GM21737 (cell line): ENCODE data around the gene SPHK2.
A peak's percentile ranks its signal among the peaks of the same experiment; 100 is the strongest.
"Not testable (repeated sequence)": the region's sequence is repeated elsewhere in the genome, so short reads cannot be mapped to it uniquely, and the experiment has no call there.

ENCODE experiments used
- ATAC-seq: cut with Tn5 transposase; IDR thresholded peaks from one replicate; pipeline ENCODE4 v1.9.1; 2021; ENCODE audit warnings: mild to moderate bottlenecking, moderate library complexity; ENCODE audit not compliant: unreplicated experiment

Gene SPHK2

GRCh38 chr19:48618916-48619691 is at the start of gene SPHK2, which contains the start of gene RPL18:
Gene SPHK2, plus strand, starts transcription at chr19:48619506. Its CDS starts 1,009 bp downstream, at chr19:48620515.
Gene RPL18, minus strand, starts transcription at chr19:48619178. Its CDS starts 35 bp downstream, at chr19:48619143.
- ATAC-seq, result peak; percentile 74

DNA sequence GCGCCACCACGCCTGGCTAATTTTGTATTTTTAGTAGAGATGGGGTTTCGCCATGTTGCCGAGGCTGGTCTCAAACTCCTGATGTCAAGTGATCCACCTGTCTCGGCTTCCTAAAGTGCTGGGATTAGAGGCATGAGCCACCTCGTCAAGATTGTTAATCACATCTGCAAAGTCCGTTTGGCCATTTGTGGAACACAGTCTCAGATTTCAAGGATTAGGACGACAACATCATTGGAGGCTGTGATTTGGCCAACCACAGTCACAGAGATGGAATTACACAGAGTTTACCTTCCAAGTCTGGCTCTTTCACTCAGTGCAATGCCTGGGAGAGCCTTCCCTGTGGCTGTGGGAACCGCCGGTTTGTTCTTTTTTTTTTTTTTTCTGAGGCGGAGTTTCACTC is 49.5 kb upstream of the SPHK2 start:
- no peak for ATAC-seq

DNA sequence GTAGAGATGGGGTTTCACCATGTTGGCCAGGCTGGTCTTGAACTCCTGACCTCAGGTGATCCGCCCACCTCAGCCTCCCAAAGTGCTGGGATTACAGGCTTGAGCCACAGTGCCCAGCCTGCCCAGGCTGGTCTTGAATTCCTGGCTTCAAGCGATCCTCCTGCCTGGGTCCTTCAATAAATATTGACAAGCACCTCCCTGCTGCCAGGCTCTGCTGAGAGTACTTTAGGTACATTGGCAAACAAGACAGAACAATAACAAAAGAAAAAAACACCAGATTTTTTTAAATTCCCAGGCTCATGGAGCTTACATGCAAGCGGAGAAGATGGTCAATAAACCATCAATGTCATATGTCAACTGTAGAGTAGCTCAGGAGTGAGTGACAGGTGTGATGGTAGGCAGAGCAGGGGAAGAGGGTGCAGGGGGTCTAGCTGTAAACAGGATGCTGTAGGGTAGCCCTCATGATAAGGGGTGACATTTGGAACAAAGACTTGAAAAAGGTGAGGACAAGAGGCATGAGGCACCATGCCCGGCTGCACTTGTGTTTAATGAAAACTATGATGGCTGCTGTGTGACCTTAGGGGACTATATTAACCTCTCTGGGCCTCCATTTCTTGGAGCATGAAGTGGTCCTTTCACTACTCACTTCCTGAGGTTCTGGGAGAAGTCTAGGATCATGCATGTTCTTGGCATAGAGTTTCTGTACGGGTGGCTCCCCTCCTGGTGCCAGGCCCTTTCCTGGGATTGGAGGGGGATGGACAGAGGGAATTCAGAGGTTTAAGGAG is 47.7 kb upstream of the SPHK2 start:
- ATAC-seq, result no peak

- no peak for ATAC-seq
Measured at GRCh38 chr19:48573163-48573505, 46.2 kb upstream of the SPHK2 start.

DNA sequence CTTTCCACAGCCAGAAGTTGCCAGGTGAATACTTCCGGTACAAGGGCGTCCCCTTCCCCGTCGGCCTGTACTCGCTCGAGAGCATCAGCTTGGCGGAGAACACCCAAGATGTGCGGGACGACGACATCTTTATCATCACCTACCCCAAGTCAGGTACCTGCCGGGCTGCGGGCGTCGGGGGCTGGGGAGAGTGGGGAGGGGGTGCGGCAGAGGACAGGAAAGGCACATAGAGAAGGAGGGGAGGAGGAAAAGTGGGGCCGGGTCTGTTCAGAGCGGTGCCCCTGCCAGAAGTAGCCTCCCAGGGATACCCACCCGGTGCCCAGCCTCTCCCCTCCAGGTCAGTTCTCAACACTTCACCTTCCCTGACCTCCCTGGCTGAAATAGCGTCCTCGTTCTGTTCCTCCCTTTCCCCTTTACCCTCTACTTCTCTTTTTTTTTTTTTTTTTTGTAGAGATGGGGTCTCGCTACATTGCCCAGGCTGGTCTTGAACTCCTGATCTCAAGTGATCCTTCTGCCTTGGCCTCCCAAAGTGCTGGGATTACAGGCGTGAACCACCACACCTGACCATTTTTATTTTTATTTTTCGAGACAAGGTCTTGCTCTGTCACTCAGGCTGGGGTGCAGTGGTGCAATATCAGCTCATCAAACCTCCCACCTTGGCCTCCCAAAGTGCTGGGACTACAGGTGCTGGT is 43.2 kb upstream of the SPHK2 start:
- ATAC-seq, result no peak

DNA sequence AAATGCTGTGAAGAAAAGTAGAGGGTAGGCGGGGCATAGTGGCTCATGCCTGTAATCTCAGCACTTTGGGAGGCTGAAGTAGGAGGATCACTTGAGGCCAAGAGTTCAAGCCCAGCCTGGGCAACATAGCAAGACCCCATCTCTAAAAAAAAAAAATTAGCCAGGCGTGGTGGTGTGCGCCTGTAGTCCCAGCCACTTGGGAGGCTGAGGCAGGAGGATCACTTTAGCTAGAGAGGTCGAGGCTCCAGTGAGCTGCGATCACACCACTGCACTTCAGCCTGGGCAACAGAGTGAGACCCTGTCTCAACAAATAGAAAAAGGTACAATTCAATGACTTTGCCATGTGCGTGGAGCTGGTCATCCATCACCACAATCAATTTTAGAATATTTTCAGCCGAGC is 41.4 kb upstream of the SPHK2 start:
- ATAC-seq, result not testable (repeated sequence)

- ATAC-seq, result no peak
Measured at GRCh38 chr19:48578891-48579290, 40.4 kb upstream of the SPHK2 start.

- no peak for ATAC-seq
Measured at GRCh38 chr19:48582168-48582567, 37.1 kb upstream of the SPHK2 start.

- ATAC-seq, result no peak
Measured at GRCh38 chr19:48587387-48587786, 31.9 kb upstream of the SPHK2 start.

GRCh38 chr19:48588670-48589401 is 30.5 kb upstream of the SPHK2 start:
- no peak for ATAC-seq

- ATAC-seq, result no peak
Measured at GRCh38 chr19:48591021-48591420, 28.3 kb upstream of the SPHK2 start.

DNA sequence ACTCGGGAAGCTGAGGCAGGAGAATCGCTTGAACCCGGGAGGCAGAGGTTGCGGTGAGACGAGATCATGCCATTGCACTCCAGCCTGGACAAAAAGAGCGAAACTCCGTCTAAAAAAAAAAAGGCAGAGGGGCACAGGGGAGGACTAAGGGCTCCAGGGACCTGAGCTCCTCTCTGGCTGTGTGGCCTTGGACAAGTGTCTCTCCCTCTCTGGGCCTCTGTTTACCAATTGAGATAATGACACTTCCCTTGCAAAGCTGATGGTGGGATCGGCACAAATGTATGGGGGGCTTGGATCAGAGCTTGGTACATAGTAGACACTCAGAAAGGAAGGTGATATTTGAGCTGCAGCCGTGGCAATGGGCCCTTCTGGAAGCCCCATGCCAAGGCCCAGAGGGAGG is 24.1 kb upstream of the SPHK2 start:
- no peak for ATAC-seq

DNA sequence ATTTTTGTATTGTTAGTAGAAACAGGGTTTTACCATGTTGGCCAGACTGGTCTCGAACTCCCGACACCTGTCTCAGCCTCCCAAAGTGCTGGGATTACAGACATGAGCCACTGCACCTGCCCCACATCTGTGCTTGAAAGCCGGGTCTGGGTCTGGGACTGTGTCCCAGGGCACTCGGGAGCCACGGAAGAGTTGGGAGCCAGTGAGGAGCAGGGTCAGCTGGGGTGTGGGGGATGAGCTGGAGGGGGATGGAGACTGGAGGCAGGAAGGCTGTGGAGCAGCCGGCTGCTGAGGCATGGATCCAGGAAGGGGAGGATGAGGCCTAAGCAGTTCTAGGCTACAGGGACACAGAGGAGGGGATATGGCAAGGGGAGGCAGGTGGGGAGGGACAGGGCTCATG is 23.5 kb upstream of the SPHK2 start:
- no peak for ATAC-seq

GRCh38 chr19:48596237-48596636 is 23.1 kb upstream of the SPHK2 start:
- ATAC-seq, result no peak

- no peak for ATAC-seq
Measured at GRCh38 chr19:48596679-48597465, 22.4 kb upstream of the SPHK2 start.

GRCh38 chr19:48598996-48599700 is 20.2 kb upstream of the SPHK2 start:
- ATAC-seq, result no peak

- ATAC-seq, result no peak
Measured at GRCh38 chr19:48600679-48601417, 18.5 kb upstream of the SPHK2 start.

DNA sequence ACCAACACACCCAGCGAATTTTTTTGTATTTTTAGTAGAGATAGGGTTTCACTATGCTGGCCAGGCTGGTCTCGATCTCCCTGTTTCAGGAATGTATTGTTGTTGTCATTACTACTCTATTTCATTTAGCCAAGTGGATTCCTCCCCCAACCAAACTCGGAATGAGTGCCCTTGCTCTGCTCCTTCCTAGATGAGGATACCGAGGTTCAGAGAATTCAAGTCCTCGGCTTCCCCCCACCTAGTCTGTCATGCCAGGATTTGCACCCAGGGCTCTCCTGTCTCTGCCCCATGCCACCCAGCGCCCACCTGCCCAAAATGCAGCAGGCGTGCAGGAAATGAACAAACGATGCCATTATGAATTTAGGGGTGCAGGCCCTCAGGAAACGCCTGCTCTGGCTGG is 16.3 kb upstream of the SPHK2 start:
- no peak for ATAC-seq

DNA sequence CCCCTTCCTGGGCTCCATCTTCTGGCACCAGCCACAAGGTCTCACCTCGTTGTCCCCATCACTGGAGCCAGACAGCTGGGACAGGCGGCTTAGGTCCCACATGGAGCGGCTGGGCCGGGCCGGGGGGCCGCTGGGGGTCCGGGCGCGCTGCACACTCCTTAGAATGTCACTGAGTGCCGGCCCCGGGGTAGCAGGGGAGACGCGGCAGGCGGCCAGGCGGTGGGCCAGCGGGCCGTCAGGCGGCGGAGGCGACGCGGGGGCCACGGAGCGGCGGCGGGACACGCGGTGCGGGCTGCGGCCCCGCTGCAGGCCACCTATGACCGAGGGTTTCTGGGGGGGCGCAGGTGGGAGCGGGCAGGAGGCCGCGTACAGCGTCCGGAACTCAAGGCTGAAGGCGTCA is 15.9 kb upstream of the SPHK2 start:
- ATAC-seq, result no peak
